Breast epithelium (tissue), 4 donors: Measurements from ENCODE around the gene SLC22A12. TPM values are rescaled to one million over a fixed set of nuclear protein-coding genes. Genes with fewer than 3 reads are reported as not detected.
A peak's percentile ranks its signal among the peaks of the same experiment; 100 is the strongest.

Source experiments
- DNase-seq, 2 donors: peaks; one replicate each; pipeline ENCODE4 v3.0.0-alpha.2; 2019; ENCODE audit warnings: low spot score in 2 of 2
- H3K27ac ChIP-seq, 2 donors: fragments of 200-600 bp; sonication (generic) in 1 of 2; one replicate each; pipeline ENCODE4 v1.5.1; 2016 to 2019; ENCODE audit warnings: mild to moderate bottlenecking in 1 of 2
- H3K27me3 ChIP-seq, 2 donors: fragments of 200-600 bp; sonication (generic) in 1 of 2; one replicate each; pipeline versions ENCODE4 v1.5.1 to v1.6.0; 2017 to 2019; ENCODE audit warnings: control low read depth in 1 of 2, mild to moderate bottlenecking in 1 of 2
- H3K36me3 ChIP-seq: fragments of 200-600 bp; one replicate; pipeline ENCODE4 v1.5.1; 2019
- H3K4me1 ChIP-seq, 2 donors: fragments of 200-600 bp; sonication (generic); one replicate each; pipeline ENCODE4 v1.5.1; 2016 to 2019; ENCODE audit warnings: control low read depth in 1 of 2
- H3K4me3 ChIP-seq, 3 donors: fragments of 200-600 bp; sonication (generic); 1 replicate in 2 of 3; 2 replicates in 1 of 3; pipeline ENCODE4 v1.5.1; 2016 to 2019; ENCODE audit warnings: mild to moderate bottlenecking in 3 of 3, moderate library complexity in 2 of 3
- H3K9me3 ChIP-seq, 2 donors: fragments of 200-600 bp; sonication (generic) in 1 of 2; one replicate each; pipeline ENCODE4 v1.5.1; 2016 to 2019; ENCODE audit warnings: control low read depth in 1 of 2
- CTCF ChIP-seq, 3 donors: fragments of 450-650 bp; IDR thresholded peaks; one replicate each; pipeline ENCODE4 v1.5.1; 2016 to 2017; ENCODE audit warnings: antibody characterized with exemption in 3 of 3, mild to moderate bottlenecking in 3 of 3, moderate library complexity in 3 of 3
- POLR2A ChIP-seq: fragments of 450-650 bp; IDR thresholded peaks from one replicate; pipeline ENCODE4 v1.6.1; 2016; ENCODE audit warnings: antibody characterized with exemption, mild to moderate bottlenecking, moderate library complexity
- POLR2AphosphoS5 ChIP-seq, 3 donors: sonication (generic); formaldehyde crosslinking; IDR thresholded peaks; one replicate each; pipeline ENCODE4 v1.6.1; 2017; ENCODE audit warnings: antibody characterized with exemption in 3 of 3
- intact Hi-C: fragments of 100-400 bp; cut with DNase I; formaldehyde crosslinking; loops from one replicate; pipeline ENCODE4 v1.15.1; 2023; ENCODE audit warnings: low total_unique reads
- total RNA-seq, 3 donors: library from RNA; depleted of rRNA; stranded (reverse); fragments of >200 nt; gene quantifications; one replicate each; pipeline ENCODE4 v1.1.0, GENCODE V29; 2016

Gene SLC22A12
- total RNA-seq, 3 donors from 2014 or later = not detected

GRCh38 chr11:64639885-64640284 is 48.9 kb downstream of the SLC22A12 start:
- Histone ChIP-seq H3K4me3 (no peak overlapping the region), H3K27ac (no peak overlapping the region), H3K9me3 (no peaks in the 10 kb centered on the region), H3K4me1 (no peaks in the 10 kb centered on the region), H3K36me3 (no peaks in the 10 kb centered on the region), H3K27me3 (peaks cover 0 to 63% of the 10 kb centered on the region in 2 donors)
- TF ChIP-seq CTCF (IDR thresholded peaks at IDR 0.05) (no peak), POLR2AphosphoS5 (IDR thresholded peaks at IDR 0.05) (no peak), POLR2A (no peak)
- intact Hi-C loops = no loop called here
- DNase-seq = no peak

GRCh38 chr11:64641596-64642417 is 50.8 kb downstream of the SLC22A12 start:
- Histone ChIP-seq H3K27ac (peak overlapping the region in 1 of 2 donors; percentile 30), H3K9me3 (no peaks in the 10 kb centered on the region), H3K4me1 (no peaks in the 10 kb centered on the region), H3K27me3 (peaks cover 0 to 68% of the 10 kb centered on the region in 2 donors), H3K36me3 (no peaks in the 10 kb centered on the region), H3K4me3 (peak overlapping the region in 2 of 3 donors; percentile 54 to 68)
- intact Hi-C loops = no loop called here
- TF ChIP-seq POLR2AphosphoS5 (IDR thresholded peaks at IDR 0.05) (no peak), CTCF (IDR thresholded peaks at IDR 0.05) (no peak), POLR2A (no peak)
- no peak for DNase-seq

- H3K36me3 ChIP-seq = no peaks in the 10 kb centered on the region
- no peaks in the 10 kb centered on the region for H3K9me3 ChIP-seq
- TF ChIP-seq POLR2A = no peak
- TF ChIP-seq POLR2AphosphoS5 (IDR thresholded peaks at IDR 0.05) = no peak
- no peak for TF ChIP-seq CTCF (IDR thresholded peaks at IDR 0.05)
- DNase-seq = no peak
- peaks cover 0 to 62% of the 10 kb centered on the region in 2 donors for H3K27me3 ChIP-seq
- H3K27ac ChIP-seq = peak overlapping the region in 1 of 2 donors; percentile 30
- intact Hi-C loops = no loop called here
- H3K4me3 ChIP-seq = peak overlapping the region in 2 of 3 donors; percentile 54 to 68
- H3K4me1 ChIP-seq = no peaks in the 10 kb centered on the region
Measured at GRCh38 chr11:64642418-64642735, 51.4 kb downstream of the SLC22A12 start.

- H3K4me1 ChIP-seq = no peaks in the 10 kb centered on the region
- no peaks in the 10 kb centered on the region for H3K36me3 ChIP-seq
- TF ChIP-seq POLR2AphosphoS5 (IDR thresholded peaks at IDR 0.05) (no peak), POLR2A (no peak), CTCF (IDR thresholded peaks at IDR 0.05) (no peak)
- no peak for DNase-seq
- peak overlapping the region; percentile 11 to 68 (median 54) for H3K4me3 ChIP-seq
- no peaks in the 10 kb centered on the region for H3K9me3 ChIP-seq
- peak overlapping the region in 1 of 2 donors; percentile 30 for H3K27ac ChIP-seq
- intact Hi-C loops = no loop called here
- H3K27me3 ChIP-seq = peaks cover 0 to 57% of the 10 kb centered on the region in 2 donors
Measured at GRCh38 chr11:64642871-64643255, 51.8 kb downstream of the SLC22A12 start.

GRCh38 chr11:64643256-64643881 is 52.3 kb downstream of the SLC22A12 start:
- Histone ChIP-seq H3K27ac (no peak overlapping the region), H3K9me3 (no peaks in the 10 kb centered on the region), H3K4me1 (no peaks in the 10 kb centered on the region), H3K27me3 (peaks cover 0 to 52% of the 10 kb centered on the region in 2 donors), H3K36me3 (no peaks in the 10 kb centered on the region), H3K4me3 (peak overlapping the region; percentile 14 to 68 (median 54))
- DNase-seq = no peak
- no peak for TF ChIP-seq POLR2AphosphoS5 (IDR thresholded peaks at IDR 0.05)
- TF ChIP-seq POLR2A = no peak
- TF ChIP-seq CTCF (IDR thresholded peaks at IDR 0.05) = no peak
- intact Hi-C loops = no loop called here
